ENCODE measurements around the gene TPCN2.

TPCN2 gene

DNA sequence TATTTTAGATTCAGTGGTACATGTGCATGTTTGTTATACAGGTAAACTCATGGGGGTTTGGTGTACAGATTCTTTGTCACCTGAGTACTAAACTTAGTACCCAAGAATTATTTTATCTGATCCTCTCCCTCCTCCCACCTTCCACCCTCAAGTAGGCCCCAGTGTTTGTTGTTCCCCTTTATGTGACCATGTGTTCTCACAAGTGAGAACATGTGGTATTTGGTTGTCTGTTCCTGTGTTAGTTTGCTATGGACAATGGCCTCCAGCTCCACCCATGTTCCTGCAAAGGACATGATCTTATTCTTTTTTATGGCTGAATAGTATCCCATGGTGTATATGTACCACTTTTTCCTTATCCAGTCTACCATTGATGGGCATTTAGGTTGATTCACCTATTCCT, 113.8 kb downstream of the TPCN2 start:
- no peak overlapping the region for H3K4me3 ChIP-seq (ENCODE audit: low read depth, low read length)
- H3K36me3 ChIP-seq (ENCODE audit: control insufficient read depth in 1 of 2, insufficient read depth in 2 of 2, low read length in 2 of 2), result no peaks in the 10 kb centered on the region
- H3K79me2 ChIP-seq (ENCODE audit: control insufficient read depth, insufficient read depth, low read length, poor library complexity), result no peaks in the 10 kb centered on the region
- no peak overlapping the region for H3K23ac ChIP-seq (ENCODE audit: low read length)
- H3K4me2 ChIP-seq (ENCODE audit: low read length), result no peak overlapping the region
- no peak overlapping the region for H2BK120ac ChIP-seq (ENCODE audit: insufficient read depth, low read length, poor library complexity)
- no peak overlapping the region for H3K14ac ChIP-seq (ENCODE audit: low read length)
- no peak overlapping the region for H2BK12ac ChIP-seq (ENCODE audit: low read length)
- DNase-seq, result no peak
- no peak overlapping the region for H4K91ac ChIP-seq (ENCODE audit: low read depth, low read length)
- no peak overlapping the region for H3K4ac ChIP-seq (ENCODE audit: low read depth, low read length)
- no peak overlapping the region for H3K18ac ChIP-seq (ENCODE audit: low read length)
- no peak overlapping the region for H4K12ac ChIP-seq (ENCODE audit: low read depth, low read length)
- no peak overlapping the region for H2BK5ac ChIP-seq (ENCODE audit: low read depth, low read length, poor library complexity)
- H3K27ac ChIP-seq (ENCODE audit: low read depth, low read length), result no peak overlapping the region
- peaks cover 6% of the 10 kb centered on the region for H3K9me3 ChIP-seq (ENCODE audit: insufficient read depth, low read depth, low read length)
- peaks cover 0 to 6% of the 10 kb centered on the region in 2 experiments for H3K4me1 ChIP-seq (ENCODE audit: control insufficient read depth in 1 of 2, insufficient read depth in 2 of 2, low read length in 2 of 2)
- no peak overlapping the region for H2AK5ac ChIP-seq (ENCODE audit: low read length)
- H3K9ac ChIP-seq (ENCODE audit: low read length), result no peak overlapping the region
- no peaks in the 10 kb centered on the region for H3K27me3 ChIP-seq (ENCODE audit: insufficient read depth, low read length)
- peaks cover 1% of the 10 kb centered on the region for H3K79me1 ChIP-seq (ENCODE audit: low read length)
- H2AFZ ChIP-seq (ENCODE audit: insufficient read depth, low read length, poor library complexity), result no peak overlapping the region
- H4K8ac ChIP-seq (ENCODE audit: low read depth, low read length), result no peak overlapping the region

DNA sequence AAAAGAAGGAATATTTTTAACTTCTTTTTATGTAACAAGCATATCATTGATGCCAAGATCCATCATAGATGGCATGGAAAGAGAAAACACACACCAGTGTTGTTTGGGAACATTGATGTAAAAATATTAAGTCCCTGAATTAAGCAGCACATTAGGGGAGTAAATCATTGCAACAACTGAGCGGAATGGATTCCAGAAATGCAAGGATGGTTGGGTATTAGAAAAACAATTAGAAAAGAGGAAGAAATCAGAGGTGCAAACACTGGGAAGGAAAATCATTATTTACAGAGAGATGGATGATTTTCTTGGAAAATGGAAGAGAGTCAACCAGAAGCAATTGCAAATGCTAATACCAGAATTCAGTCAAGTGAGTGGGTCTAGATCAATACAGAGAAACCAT, 115.1 kb downstream of the TPCN2 start:
- Histone ChIP-seq H3K36me3 (ENCODE audit: control insufficient read depth in 1 of 2, insufficient read depth in 2 of 2, low read length in 2 of 2) (no peaks in the 10 kb centered on the region), H3K27ac (ENCODE audit: low read depth, low read length) (no peak overlapping the region), H3K79me1 (ENCODE audit: low read length) (peaks cover 1% of the 10 kb centered on the region), H3K79me2 (ENCODE audit: control insufficient read depth, insufficient read depth, low read length, poor library complexity) (no peaks in the 10 kb centered on the region), H3K18ac (ENCODE audit: low read length) (no peak overlapping the region), H3K4me3 (ENCODE audit: low read depth, low read length) (no peak overlapping the region), H2AFZ (ENCODE audit: insufficient read depth, low read length, poor library complexity) (no peak overlapping the region), H2BK12ac (ENCODE audit: low read length) (no peak overlapping the region), H3K23ac (ENCODE audit: low read length) (no peak overlapping the region), H4K12ac (ENCODE audit: low read depth, low read length) (no peak overlapping the region), H3K9ac (ENCODE audit: low read length) (no peak overlapping the region), H3K14ac (ENCODE audit: low read length) (no peak overlapping the region), H3K4me2 (ENCODE audit: low read length) (no peak overlapping the region), H3K4me1 (ENCODE audit: control insufficient read depth in 1 of 2, insufficient read depth in 2 of 2, low read length in 2 of 2) (peaks cover 0 to 6% of the 10 kb centered on the region in 2 experiments), H4K8ac (ENCODE audit: low read depth, low read length) (no peak overlapping the region), H4K91ac (ENCODE audit: low read depth, low read length) (no peak overlapping the region), H2BK5ac (ENCODE audit: low read depth, low read length, poor library complexity) (no peak overlapping the region), H3K27me3 (ENCODE audit: insufficient read depth, low read length) (no peaks in the 10 kb centered on the region), H3K4ac (ENCODE audit: low read depth, low read length) (no peak overlapping the region), H2BK120ac (ENCODE audit: insufficient read depth, low read length, poor library complexity) (no peak overlapping the region), H2AK5ac (ENCODE audit: low read length) (no peak overlapping the region), H3K9me3 (ENCODE audit: insufficient read depth, low read depth, low read length) (peaks cover 7% of the 10 kb centered on the region)
- DNase-seq, result no peak
- WGBS (ENCODE audit: extremely low coverage, insufficient coverage, insufficient read length), result no CpG with 5 or more reads among the region's 1 CpG

DNA sequence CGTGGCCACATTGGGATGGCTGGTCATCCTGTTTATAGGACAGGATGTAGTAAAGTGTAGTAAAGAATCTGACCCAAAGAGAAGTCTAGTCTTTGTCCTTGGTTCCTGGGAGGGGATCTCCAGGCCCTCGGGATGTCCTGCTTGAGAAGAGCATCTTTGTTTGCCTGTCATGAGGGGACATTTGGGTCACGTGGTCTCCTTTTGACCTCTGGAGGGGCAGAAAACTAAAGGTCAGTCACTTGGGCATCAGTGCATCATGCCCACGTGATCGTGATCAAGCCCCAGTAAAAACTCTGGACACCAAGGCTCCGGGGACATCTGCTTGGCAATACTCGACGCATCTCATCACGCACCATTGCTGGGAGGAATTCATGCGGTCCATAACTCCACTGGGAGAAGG, 116.1 kb downstream of the TPCN2 start:
- H3K4me1 ChIP-seq (ENCODE audit: control insufficient read depth in 1 of 2, insufficient read depth in 2 of 2, low read length in 2 of 2), result peaks cover 0 to 6% of the 10 kb centered on the region in 2 experiments
- no peak overlapping the region for H2AFZ ChIP-seq (ENCODE audit: insufficient read depth, low read length, poor library complexity)
- no peak overlapping the region for H2BK12ac ChIP-seq (ENCODE audit: low read length)
- no CpG with 5 or more reads among the region's 10 CpGs for WGBS (ENCODE audit: extremely low coverage, insufficient coverage, insufficient read length)
- no peak overlapping the region for H3K27ac ChIP-seq (ENCODE audit: low read depth, low read length)
- H3K79me1 ChIP-seq (ENCODE audit: low read length), result peaks cover 1% of the 10 kb centered on the region
- H4K91ac ChIP-seq (ENCODE audit: low read depth, low read length), result no peak overlapping the region
- H3K4me3 ChIP-seq (ENCODE audit: low read depth, low read length), result no peak overlapping the region
- no peak overlapping the region for H3K4ac ChIP-seq (ENCODE audit: low read depth, low read length)
- no peaks in the 10 kb centered on the region for H3K27me3 ChIP-seq (ENCODE audit: insufficient read depth, low read length)
- no peaks in the 10 kb centered on the region for H3K79me2 ChIP-seq (ENCODE audit: control insufficient read depth, insufficient read depth, low read length, poor library complexity)
- H3K9ac ChIP-seq (ENCODE audit: low read length), result no peak overlapping the region
- no peak overlapping the region for H3K23ac ChIP-seq (ENCODE audit: low read length)
- peaks cover 6% of the 10 kb centered on the region for H3K9me3 ChIP-seq (ENCODE audit: insufficient read depth, low read depth, low read length)
- no peak overlapping the region for H2BK5ac ChIP-seq (ENCODE audit: low read depth, low read length, poor library complexity)
- H2AK5ac ChIP-seq (ENCODE audit: low read length), result no peak overlapping the region
- no peak overlapping the region for H3K4me2 ChIP-seq (ENCODE audit: low read length)
- no peak overlapping the region for H4K8ac ChIP-seq (ENCODE audit: low read depth, low read length)
- no peak overlapping the region for H4K12ac ChIP-seq (ENCODE audit: low read depth, low read length)
- DNase-seq, result no peak
- no peak overlapping the region for H3K14ac ChIP-seq (ENCODE audit: low read length)
- no peaks in the 10 kb centered on the region for H3K36me3 ChIP-seq (ENCODE audit: control insufficient read depth in 1 of 2, insufficient read depth in 2 of 2, low read length in 2 of 2)
- no peak overlapping the region for H3K18ac ChIP-seq (ENCODE audit: low read length)
- H2BK120ac ChIP-seq (ENCODE audit: insufficient read depth, low read length, poor library complexity), result no peak overlapping the region

DNA sequence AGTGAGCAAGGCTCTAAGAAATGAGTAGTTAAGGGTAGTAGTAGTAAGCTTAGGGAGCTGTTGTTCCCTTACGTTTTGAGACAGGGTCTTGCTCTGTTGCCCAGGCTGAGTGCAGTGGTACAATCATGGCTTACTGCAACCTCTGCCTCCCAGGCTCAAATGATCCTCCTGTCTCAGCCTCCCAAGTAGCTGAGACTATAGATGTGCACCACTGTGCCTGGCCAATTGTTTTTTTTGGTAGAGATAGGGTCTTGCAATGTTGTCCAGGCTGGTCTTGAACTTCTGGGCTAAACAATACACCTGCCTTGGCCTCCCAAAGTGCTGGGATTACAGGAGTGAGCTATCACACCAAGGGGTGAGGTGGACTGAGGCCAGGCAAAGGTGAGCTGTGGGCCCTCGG, 117.0 kb downstream of the TPCN2 start:
- peaks cover 1% of the 10 kb centered on the region for H3K79me1 ChIP-seq (ENCODE audit: low read length)
- H3K9ac ChIP-seq (ENCODE audit: low read length), result no peak overlapping the region
- no peaks in the 10 kb centered on the region for H3K79me2 ChIP-seq (ENCODE audit: control insufficient read depth, insufficient read depth, low read length, poor library complexity)
- no peak overlapping the region for H3K4ac ChIP-seq (ENCODE audit: low read depth, low read length)
- no peak overlapping the region for H4K91ac ChIP-seq (ENCODE audit: low read depth, low read length)
- no peak for DNase-seq
- H3K18ac ChIP-seq (ENCODE audit: low read length), result no peak overlapping the region
- H3K36me3 ChIP-seq (ENCODE audit: control insufficient read depth in 1 of 2, insufficient read depth in 2 of 2, low read length in 2 of 2), result no peaks in the 10 kb centered on the region
- no peak overlapping the region for H2AFZ ChIP-seq (ENCODE audit: insufficient read depth, low read length, poor library complexity)
- H4K8ac ChIP-seq (ENCODE audit: low read depth, low read length), result no peak overlapping the region
- no peak overlapping the region for H3K23ac ChIP-seq (ENCODE audit: low read length)
- H3K27me3 ChIP-seq (ENCODE audit: insufficient read depth, low read length), result no peaks in the 10 kb centered on the region
- WGBS (ENCODE audit: extremely low coverage, insufficient coverage, insufficient read length), result no CpG with 5 or more reads among the region's 2 CpGs
- no peak overlapping the region for H4K12ac ChIP-seq (ENCODE audit: low read depth, low read length)
- H2BK120ac ChIP-seq (ENCODE audit: insufficient read depth, low read length, poor library complexity), result no peak overlapping the region
- H3K27ac ChIP-seq (ENCODE audit: low read depth, low read length), result no peak overlapping the region
- peaks cover 0 to 6% of the 10 kb centered on the region in 2 experiments for H3K4me1 ChIP-seq (ENCODE audit: control insufficient read depth in 1 of 2, insufficient read depth in 2 of 2, low read length in 2 of 2)
- no peak overlapping the region for H2AK5ac ChIP-seq (ENCODE audit: low read length)
- no peak overlapping the region for H3K4me3 ChIP-seq (ENCODE audit: low read depth, low read length)
- no peak overlapping the region for H3K14ac ChIP-seq (ENCODE audit: low read length)
- H3K4me2 ChIP-seq (ENCODE audit: low read length), result no peak overlapping the region
- H3K9me3 ChIP-seq (ENCODE audit: insufficient read depth, low read depth, low read length), result peaks cover 6% of the 10 kb centered on the region
- H2BK5ac ChIP-seq (ENCODE audit: low read depth, low read length, poor library complexity), result no peak overlapping the region
- H2BK12ac ChIP-seq (ENCODE audit: low read length), result no peak overlapping the region

All from trophoblast cell (in vitro differentiated cells and primary cell).